Lower leg skin (tissue), 3 donors: ENCODE results near the gene IL17RC.

Experiments
- POLR2A ChIP-seq, 2 donors: fragments of 450-650 bp; IDR thresholded peaks; one replicate each; pipeline ENCODE4 v1.6.1; 2016 to 2017; ENCODE audit warnings: antibody characterized with exemption in 2 of 2, mild to moderate bottlenecking in 1 of 2, moderate library complexity in 1 of 2
- TF ChIP-seq, protein P1 (sequence below), 3 donors: fragments of 450-650 bp; IDR thresholded peaks; one replicate each; pipeline ENCODE4 v1.5.1; 2016; ENCODE audit warnings: antibody characterized with exemption in 3 of 3, mild to moderate bottlenecking in 3 of 3, moderate library complexity in 2 of 3

DNA sequence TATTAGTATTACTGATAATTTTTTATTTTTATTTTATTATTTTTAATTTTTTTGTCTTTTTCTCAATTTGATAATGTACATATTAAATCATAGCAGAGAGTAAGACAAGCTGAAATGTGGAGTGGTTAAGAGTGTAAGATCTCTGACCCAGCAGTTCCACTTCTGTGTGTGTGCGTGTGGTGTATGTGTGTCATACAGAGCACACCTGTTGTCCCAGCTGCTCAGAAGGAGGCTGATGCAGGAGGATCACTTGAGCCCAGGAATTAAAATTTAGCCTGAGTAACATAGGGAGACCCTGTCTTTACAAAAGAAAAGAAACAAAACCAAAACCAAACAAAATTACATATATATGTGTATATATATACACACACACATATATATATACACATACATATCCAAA, 35.5 kb upstream of the IL17RC start:
- TF ChIP-seq, protein P1, sequence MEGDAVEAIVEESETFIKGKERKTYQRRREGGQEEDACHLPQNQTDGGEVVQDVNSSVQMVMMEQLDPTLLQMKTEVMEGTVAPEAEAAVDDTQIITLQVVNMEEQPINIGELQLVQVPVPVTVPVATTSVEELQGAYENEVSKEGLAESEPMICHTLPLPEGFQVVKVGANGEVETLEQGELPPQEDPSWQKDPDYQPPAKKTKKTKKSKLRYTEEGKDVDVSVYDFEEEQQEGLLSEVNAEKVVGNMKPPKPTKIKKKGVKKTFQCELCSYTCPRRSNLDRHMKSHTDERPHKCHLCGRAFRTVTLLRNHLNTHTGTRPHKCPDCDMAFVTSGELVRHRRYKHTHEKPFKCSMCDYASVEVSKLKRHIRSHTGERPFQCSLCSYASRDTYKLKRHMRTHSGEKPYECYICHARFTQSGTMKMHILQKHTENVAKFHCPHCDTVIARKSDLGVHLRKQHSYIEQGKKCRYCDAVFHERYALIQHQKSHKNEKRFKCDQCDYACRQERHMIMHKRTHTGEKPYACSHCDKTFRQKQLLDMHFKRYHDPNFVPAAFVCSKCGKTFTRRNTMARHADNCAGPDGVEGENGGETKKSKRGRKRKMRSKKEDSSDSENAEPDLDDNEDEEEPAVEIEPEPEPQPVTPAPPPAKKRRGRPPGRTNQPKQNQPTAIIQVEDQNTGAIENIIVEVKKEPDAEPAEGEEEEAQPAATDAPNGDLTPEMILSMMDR (IDR thresholded peaks at IDR 0.05), result no peak
- TF ChIP-seq POLR2A (IDR thresholded peaks at IDR 0.05), result no peak
